GM12878 (cell line): ENCODE measurements around the gene TYW1B. TPM values are rescaled to one million over a fixed set of nuclear protein-coding genes. Genes with fewer than 3 reads are reported as not detected.

Source experiments
- ATAC-seq: fragments of 200-7000 bp; cut with Tn5 transposase; 3 replicates; pipeline ENCODE4 v1.9.1; 2020; ENCODE audit warnings: mild to moderate bottlenecking, moderate library complexity
- BruUV-seq: library from RNA; stranded (reverse); fragments of 400-500 nt; replicated peaks from 2 replicates; lab custom pipeline; 2021; lab: Mats Ljungman, UMichigan
- CTCF ChIA-PET: fragments of 300-600 bp; sonication (Branson Sonifier 250); formaldehyde crosslinking; extraction: SDS; loops from one replicate; lab custom pipeline; 2021; ENCODE audit warnings: inconsistent platforms; lab: Yijun Ruan, JAX
- POLR2A ChIA-PET: fragments of 350-600 bp; formaldehyde crosslinking; extraction: SDS; loops from one replicate; lab custom pipeline; 2021; ENCODE audit warnings: inconsistent platforms; lab: Charles Lee
- RAD21 ChIA-PET: fragments of 300-600 bp; sonication (Branson Sonifier 250); formaldehyde crosslinking; loops from one replicate; lab custom pipeline; 2023; ENCODE audit warnings: antibody characterized with exemption; ENCODE audit not compliant: unreplicated experiment; lab: Charles Lee
- SMC1A ChIA-PET: fragments of 300-600 bp; sonication (Branson Sonifier 250); formaldehyde crosslinking; loops from one replicate; lab custom pipeline; 2023; ENCODE audit not compliant: unreplicated experiment, uncharacterized antibody; lab: Charles Lee
- DNase-seq: peaks from one replicate; pipeline ENCODE4 v3.0.0-alpha.2; 2011; ENCODE audit warnings: low read depth, low spot score
- FAIRE-seq: peaks from 3 replicates; lab custom pipeline; 2011; peaks lifted over from hg19 to GRCh38; lab: Jason Lieb, UNC
- H2AFZ ChIP-seq: 2 replicates; pipeline ENCODE4 v1.6.0; 2011; ENCODE audit warnings: low read depth, low read length, control low read depth; ENCODE audit not compliant: control insufficient read depth
- H3K27ac ChIP-seq: 2 replicates; pipeline ENCODE4 v1.5.1; 2011; ENCODE audit warnings: control low read depth; ENCODE audit not compliant: control insufficient read depth, insufficient read depth
- H3K27me3 ChIP-seq, 2 experiments: replicated peaks in 1 of 2; 2 replicates each; pipeline versions ENCODE4 v1.6.0 to v1.6.1; 2011; ENCODE audit warnings: low read length in 1 of 2; ENCODE audit not compliant: control insufficient read depth in 2 of 2, insufficient read depth in 2 of 2
- H3K36me3 ChIP-seq, 2 experiments: 2 replicates each; pipeline ENCODE4 v1.5.1; 2011; ENCODE audit warnings: low read length in 1 of 2; ENCODE audit not compliant: control insufficient read depth in 2 of 2, insufficient read depth in 2 of 2
- H3K4me1 ChIP-seq: 2 replicates; pipeline ENCODE4 v1.6.1; 2011; ENCODE audit warnings: mild to moderate bottlenecking, low read length, moderate library complexity, mixed read lengths; ENCODE audit not compliant: control insufficient read depth, insufficient read depth
- H3K4me2 ChIP-seq: 2 replicates; pipeline ENCODE4 v1.6.0; 2011; ENCODE audit warnings: control low read depth; ENCODE audit not compliant: control insufficient read depth, insufficient read depth
- H3K4me3 ChIP-seq: fragments of 200-600 bp; sonication (generic); 2 replicates; pipeline ENCODE4 v1.5.1; 2016
- H3K79me2 ChIP-seq: 2 replicates; pipeline ENCODE4 v1.6.0; 2011; ENCODE audit warnings: low read length; ENCODE audit not compliant: control insufficient read depth, insufficient read depth
- H3K9ac ChIP-seq: 2 replicates; pipeline ENCODE4 v1.8.0; 2011; ENCODE audit warnings: low read length, control low read depth, mixed read lengths; ENCODE audit not compliant: control insufficient read depth, insufficient read depth
- H3K9me3 ChIP-seq: replicated peaks from 3 replicates; pipeline ENCODE4 v1.5.1; 2011; ENCODE audit warnings: mild to moderate bottlenecking, low read length; ENCODE audit not compliant: control insufficient read depth, insufficient read depth
- H4K20me1 ChIP-seq: 2 replicates; pipeline ENCODE4 v1.6.0; 2011; ENCODE audit not compliant: control insufficient read depth, insufficient read depth
- CHD4 ChIP-seq: fragments of 200-600 bp; sonication (generic); IDR thresholded peaks from 2 replicates; pipeline ENCODE4 v1.6.1; 2016; ENCODE audit warnings: mild to moderate bottlenecking
- FOXK2 ChIP-seq: fragments of 450-650 bp; IDR thresholded peaks from 2 replicates; pipeline ENCODE4 v1.6.1; 2017; ENCODE audit warnings: mild to moderate bottlenecking, moderate library complexity
- HDAC2 ChIP-seq: fragments of 200-600 bp; sonication (generic); IDR thresholded peaks from 2 replicates; pipeline ENCODE4 v1.6.1; 2017
- HDAC6 ChIP-seq: fragments of 200-600 bp; sonication (generic); IDR thresholded peaks from one replicate; pipeline ENCODE4 v1.8.0; 2017; ENCODE audit warnings: antibody characterized with exemption; ENCODE audit not compliant: unreplicated experiment
- IKZF1 ChIP-seq: fragments of 450-650 bp; conservative IDR thresholded peaks from 2 replicates; pipeline ENCODE4 v1.6.1; 2017; ENCODE audit warnings: antibody characterized with exemption, mild to moderate bottlenecking
- POLR2AphosphoS2 ChIP-seq: IDR thresholded peaks from 2 replicates; pipeline ENCODE4 v1.6.1; 2011; ENCODE audit warnings: low read depth, mild to moderate bottlenecking, low read length, improper control_type of control experiment, moderate library complexity
- RB1 ChIP-seq: fragments of 450-650 bp; formaldehyde crosslinking; IDR thresholded peaks from 2 replicates; pipeline ENCODE4 v1.6.1; 2017; ENCODE audit warnings: mild to moderate bottlenecking, borderline replicate concordance
- RFX5 ChIP-seq: IDR thresholded peaks from 2 replicates; pipeline ENCODE4 v1.6.1; 2011; ENCODE audit warnings: low read depth, low read length, improper control_type of control experiment
- RUNX3 ChIP-seq: IDR thresholded peaks from 2 replicates; pipeline ENCODE4 v1.6.1; 2012; ENCODE audit warnings: low read length, inconsistent platforms
- SMAD5 ChIP-seq: IDR thresholded peaks from 2 replicates; pipeline ENCODE4 v1.6.1; 2016; ENCODE audit warnings: antibody characterized with exemption, low read depth
- SUZ12 ChIP-seq: fragments of 200-600 bp; sonication (generic); IDR thresholded peaks from one replicate; pipeline ENCODE4 v1.6.1; 2018; ENCODE audit warnings: antibody characterized with exemption, mild to moderate bottlenecking; ENCODE audit not compliant: unreplicated experiment
- ZNF274 ChIP-seq: IDR thresholded peaks from one replicate; pipeline ENCODE4 v1.8.0; 2011; ENCODE audit not compliant: insufficient read length, insufficient read depth
- WGBS: methylation state at CpG from one replicate; pipeline ENCODE4 v1.1.6; 2016; ENCODE audit warnings: low lambda C conversion rate; ENCODE audit not compliant: insufficient replicate concordance, insufficient coverage; ENCODE audit errors: missing lambda C conversion rate; 5-methylcytosine and 5-hydroxymethylcytosine counted together
- in situ Hi-C: fragments of 300-500 bp; cut with MboI; formaldehyde crosslinking; loops from 9 replicates; pipeline ENCODE4 v1.14.3; 2018; ENCODE audit warnings: mixed read lengths
- intact Hi-C: fragments of 100-400 bp; cut with micrococcal nuclease; formaldehyde crosslinking; loops from one replicate; pipeline ENCODE4 v1.14.2; 2022; ENCODE audit not compliant: unreplicated experiment
- polyA plus RNA-seq, 11 experiments: library from polyadenylated mRNA; depleted of rRNA in 4 of 11; unstranded in 6 of 11; stranded (reverse) in 5 of 11; fragments of >200 nt; fragmentation: Nextera tagmentation in 4 of 11; fragmentation: Illumina TruSeq in 1 of 11; extraction: Ambion mirVana in 4 of 11; extraction: Trizol in 1 of 11; gene quantifications; 1 replicate in 1 of 11; 2 replicates in 10 of 11; pipeline versions ENCODE4 v1.2.1 to v1.2.3, GENCODE V29; 2011 to 2016; ENCODE audit warnings: inconsistent platforms in 2 of 11, missing spikeins in 2 of 11, low read depth in 1 of 11
- total RNA-seq, 4 experiments: library from RNA; depleted of rRNA in 3 of 4; stranded (reverse); fragments of >200 nt in 3 of 4; fragmentation: Illumina TruSeq in 1 of 4; extraction: Trizol in 1 of 4; gene quantifications; 2 replicates each; pipeline versions ENCODE4 v1.2.1 to v1.2.3, GENCODE V29; 2013 to 2021
- TF ChIP-seq, protein P1 (sequence below): fragments of 450-650 bp; IDR thresholded peaks from 2 replicates; pipeline ENCODE4 v1.6.1; 2017; ENCODE audit warnings: mild to moderate bottlenecking, low read depth, inconsistent platforms; ENCODE audit not compliant: poor library complexity, severe bottlenecking
- TF ChIP-seq, protein P2 (sequence below): IDR thresholded peaks from 2 replicates; pipeline ENCODE4 v1.6.1; 2011; ENCODE audit warnings: mild to moderate bottlenecking, low read depth, low read length, moderate library complexity; ENCODE audit not compliant: insufficient replicate concordance
- TF ChIP-seq, protein P3 (sequence below): fragments of 450-650 bp; IDR thresholded peaks from 2 replicates; pipeline ENCODE4 v1.6.1; 2017; ENCODE audit warnings: mild to moderate bottlenecking, moderate library complexity
- TF ChIP-seq, protein P4 (sequence below): IDR thresholded peaks from 2 replicates; pipeline ENCODE4 v1.6.1; 2012; ENCODE audit warnings: low read depth, low read length, improper control_type of control experiment
- TF ChIP-seq, protein P5 (sequence below): IDR thresholded peaks from 2 replicates; pipeline ENCODE4 v1.6.1; 2011; ENCODE audit warnings: borderline replicate concordance, low read depth, mild to moderate bottlenecking, moderate library complexity, mixed read lengths, low read length; ENCODE audit not compliant: insufficient read depth; ENCODE audit errors: extremely low read length

Gene TYW1B
- total and polyA plus RNA-seq, 10 of the 15 experiments (the other 5 are each of a cell fraction or from before 2014, with no cell fraction given): 3.5 to 6.6 (median 5.3) TPM

DNA sequence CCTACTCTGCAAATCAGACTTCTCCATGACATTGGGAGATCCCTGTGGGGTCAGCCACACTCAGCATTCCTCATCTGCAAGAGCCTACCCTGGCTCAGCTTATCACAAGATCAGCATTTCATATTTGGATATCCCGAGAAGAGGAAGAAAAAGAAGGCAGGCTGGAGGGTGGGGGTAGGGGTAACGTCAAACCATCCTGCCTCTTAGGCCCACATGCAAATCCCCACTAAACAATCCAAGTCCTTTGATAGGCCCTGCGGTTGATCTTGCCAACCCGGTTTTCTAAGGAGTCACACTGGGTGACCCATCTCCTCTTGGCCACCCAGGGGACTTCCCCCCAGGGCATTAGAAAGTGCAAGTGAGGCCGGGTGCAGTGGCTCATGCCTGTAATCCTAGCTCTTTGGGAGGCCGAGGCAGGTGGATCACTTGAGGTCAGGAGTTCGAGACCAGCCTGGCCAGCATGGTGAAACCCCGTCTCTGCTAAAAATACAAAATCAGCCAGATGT lies 287.8 kb downstream of the TYW1B start:
- Histone ChIP-seq H3K9me3 (no peaks in the 10 kb centered on the region), H3K27me3 (no peaks in the 10 kb centered on the region), H2AFZ (no peak overlapping the region), H3K79me2 (no peaks in the 10 kb centered on the region), H3K9ac (no peak overlapping the region), H4K20me1 (no peaks in the 10 kb centered on the region), H3K4me2 (no peak overlapping the region), H3K36me3 (no peaks in the 10 kb centered on the region), H3K27ac (no peak overlapping the region), H3K4me1 (no peaks in the 10 kb centered on the region), H3K4me3 (no peak overlapping the region)
- FAIRE-seq (no peak), ATAC-seq (no peak), DNase-seq (no peak)
- no TSS peak for BruUV-seq
- 61% methylated on average over 8 of the region's 8 CpGs for WGBS
- ChIA-PET CTCF (interaction anchor here (0.6 kb wide), 1 partner anchor 307 kb away, joined by 4 read pairs; no protein-coding TSS in a partner anchor), RAD21 (no interaction called here), SMC1A (interaction anchor here (1.3 kb wide), 1 partner anchor 45 kb away, joined by 6 read pairs; no protein-coding TSS in a partner anchor), POLR2A (no interaction called here)
- intact Hi-C loops (no loop called here), in situ Hi-C loops (no loop called here)
- TF ChIP-seq SUZ12: no peak
- no peak for TF ChIP-seq FOXK2
- TF ChIP-seq, protein P1, sequence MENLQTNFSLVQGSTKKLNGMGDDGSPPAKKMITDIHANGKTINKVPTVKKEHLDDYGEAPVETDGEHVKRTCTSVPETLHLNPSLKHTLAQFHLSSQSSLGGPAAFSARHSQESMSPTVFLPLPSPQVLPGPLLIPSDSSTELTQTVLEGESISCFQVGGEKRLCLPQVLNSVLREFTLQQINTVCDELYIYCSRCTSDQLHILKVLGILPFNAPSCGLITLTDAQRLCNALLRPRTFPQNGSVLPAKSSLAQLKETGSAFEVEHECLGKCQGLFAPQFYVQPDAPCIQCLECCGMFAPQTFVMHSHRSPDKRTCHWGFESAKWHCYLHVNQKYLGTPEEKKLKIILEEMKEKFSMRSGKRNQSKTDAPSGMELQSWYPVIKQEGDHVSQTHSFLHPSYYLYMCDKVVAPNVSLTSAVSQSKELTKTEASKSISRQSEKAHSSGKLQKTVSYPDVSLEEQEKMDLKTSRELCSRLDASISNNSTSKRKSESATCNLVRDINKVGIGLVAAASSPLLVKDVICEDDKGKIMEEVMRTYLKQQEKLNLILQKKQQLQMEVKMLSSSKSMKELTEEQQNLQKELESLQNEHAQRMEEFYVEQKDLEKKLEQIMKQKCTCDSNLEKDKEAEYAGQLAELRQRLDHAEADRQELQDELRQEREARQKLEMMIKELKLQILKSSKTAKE: no peak
- no peak for TF ChIP-seq RUNX3
- TF ChIP-seq, protein P2, sequence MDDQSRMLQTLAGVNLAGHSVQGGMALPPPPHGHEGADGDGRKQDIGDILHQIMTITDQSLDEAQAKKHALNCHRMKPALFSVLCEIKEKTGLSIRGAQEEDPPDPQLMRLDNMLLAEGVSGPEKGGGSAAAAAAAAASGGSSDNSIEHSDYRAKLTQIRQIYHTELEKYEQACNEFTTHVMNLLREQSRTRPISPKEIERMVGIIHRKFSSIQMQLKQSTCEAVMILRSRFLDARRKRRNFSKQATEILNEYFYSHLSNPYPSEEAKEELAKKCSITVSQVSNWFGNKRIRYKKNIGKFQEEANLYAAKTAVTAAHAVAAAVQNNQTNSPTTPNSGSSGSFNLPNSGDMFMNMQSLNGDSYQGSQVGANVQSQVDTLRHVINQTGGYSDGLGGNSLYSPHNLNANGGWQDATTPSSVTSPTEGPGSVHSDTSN: no peak
- TF ChIP-seq HDAC6: no peak
- no peak for TF ChIP-seq SMAD5
- TF ChIP-seq IKZF1: no peak
- TF ChIP-seq ZNF274: no peak
- no peak for TF ChIP-seq CHD4
- TF ChIP-seq POLR2AphosphoS2: no peak
- TF ChIP-seq RFX5: no peak
- TF ChIP-seq, protein P3, sequence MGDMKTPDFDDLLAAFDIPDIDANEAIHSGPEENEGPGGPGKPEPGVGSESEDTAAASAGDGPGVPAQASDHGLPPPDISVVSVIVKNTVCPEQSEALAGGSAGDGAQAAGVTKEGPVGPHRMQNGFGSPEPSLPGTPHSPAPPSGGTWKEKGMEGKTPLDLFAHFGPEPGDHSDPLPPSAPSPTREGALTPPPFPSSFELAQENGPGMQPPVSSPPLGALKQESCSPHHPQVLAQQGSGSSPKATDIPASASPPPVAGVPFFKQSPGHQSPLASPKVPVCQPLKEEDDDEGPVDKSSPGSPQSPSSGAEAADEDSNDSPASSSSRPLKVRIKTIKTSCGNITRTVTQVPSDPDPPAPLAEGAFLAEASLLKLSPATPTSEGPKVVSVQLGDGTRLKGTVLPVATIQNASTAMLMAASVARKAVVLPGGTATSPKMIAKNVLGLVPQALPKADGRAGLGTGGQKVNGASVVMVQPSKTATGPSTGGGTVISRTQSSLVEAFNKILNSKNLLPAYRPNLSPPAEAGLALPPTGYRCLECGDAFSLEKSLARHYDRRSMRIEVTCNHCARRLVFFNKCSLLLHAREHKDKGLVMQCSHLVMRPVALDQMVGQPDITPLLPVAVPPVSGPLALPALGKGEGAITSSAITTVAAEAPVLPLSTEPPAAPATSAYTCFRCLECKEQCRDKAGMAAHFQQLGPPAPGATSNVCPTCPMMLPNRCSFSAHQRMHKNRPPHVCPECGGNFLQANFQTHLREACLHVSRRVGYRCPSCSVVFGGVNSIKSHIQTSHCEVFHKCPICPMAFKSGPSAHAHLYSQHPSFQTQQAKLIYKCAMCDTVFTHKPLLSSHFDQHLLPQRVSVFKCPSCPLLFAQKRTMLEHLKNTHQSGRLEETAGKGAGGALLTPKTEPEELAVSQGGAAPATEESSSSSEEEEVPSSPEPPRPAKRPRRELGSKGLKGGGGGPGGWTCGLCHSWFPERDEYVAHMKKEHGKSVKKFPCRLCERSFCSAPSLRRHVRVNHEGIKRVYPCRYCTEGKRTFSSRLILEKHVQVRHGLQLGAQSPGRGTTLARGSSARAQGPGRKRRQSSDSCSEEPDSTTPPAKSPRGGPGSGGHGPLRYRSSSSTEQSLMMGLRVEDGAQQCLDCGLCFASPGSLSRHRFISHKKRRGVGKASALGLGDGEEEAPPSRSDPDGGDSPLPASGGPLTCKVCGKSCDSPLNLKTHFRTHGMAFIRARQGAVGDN: no peak
- no peak for TF ChIP-seq RB1
- no peak for TF ChIP-seq HDAC2
- TF ChIP-seq, protein P4, sequence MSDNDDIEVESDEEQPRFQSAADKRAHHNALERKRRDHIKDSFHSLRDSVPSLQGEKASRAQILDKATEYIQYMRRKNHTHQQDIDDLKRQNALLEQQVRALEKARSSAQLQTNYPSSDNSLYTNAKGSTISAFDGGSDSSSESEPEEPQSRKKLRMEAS: no peak
- TF ChIP-seq, protein P5, sequence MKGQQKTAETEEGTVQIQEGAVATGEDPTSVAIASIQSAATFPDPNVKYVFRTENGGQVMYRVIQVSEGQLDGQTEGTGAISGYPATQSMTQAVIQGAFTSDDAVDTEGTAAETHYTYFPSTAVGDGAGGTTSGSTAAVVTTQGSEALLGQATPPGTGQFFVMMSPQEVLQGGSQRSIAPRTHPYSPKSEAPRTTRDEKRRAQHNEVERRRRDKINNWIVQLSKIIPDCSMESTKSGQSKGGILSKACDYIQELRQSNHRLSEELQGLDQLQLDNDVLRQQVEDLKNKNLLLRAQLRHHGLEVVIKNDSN: no peak
